HG03432 (cell line): ENCODE measurements around the gene ADAM11.

ENCODE experiments used
- ATAC-seq: cut with Tn5 transposase; IDR thresholded peaks from one replicate; pipeline ENCODE4 v1.9.1; 2021; ENCODE audit warnings: mild to moderate bottlenecking, moderate library complexity; ENCODE audit not compliant: unreplicated experiment

Gene ADAM11

GRCh38 chr17:44829523-44830358 is 71.0 kb downstream of the ADAM11 start, which contains the start of gene GJC1:
TSS of gene GJC1 (minus strand) at chr17:44830287. CDS start at chr17:44805817, 24,470 bp downstream.
- no peak for ATAC-seq

- ATAC-seq = no peak
Observed at GRCh38 chr17:44830359-44831288, 71.8 kb downstream of the ADAM11 start.

GRCh38 chr17:44831371-44831770 is 72.6 kb downstream of the ADAM11 start:
- no peak for ATAC-seq
